GM12891 (cell line): Measurements from ENCODE around the gene TBCD.

Experiments used
- PAX5 ChIP-seq: IDR thresholded peaks from 2 replicates; pipeline ENCODE4 v1.6.1; 2011; ENCODE audit warnings: low read length, moderate library complexity, mild to moderate bottlenecking; ENCODE audit not compliant: insufficient read depth, severe bottlenecking
- POLR2A ChIP-seq: IDR thresholded peaks from 2 replicates; pipeline ENCODE4 v1.6.1; 2011; ENCODE audit warnings: low read depth, low read length, control low read depth
- POLR2AphosphoS5 ChIP-seq: IDR thresholded peaks from 2 replicates; pipeline ENCODE4 v1.6.1; 2011; ENCODE audit warnings: low read depth, low read length, control low read depth
- POU2F2 ChIP-seq: IDR thresholded peaks from 2 replicates; pipeline ENCODE4 v1.6.1; 2011; ENCODE audit warnings: low read depth, mild to moderate bottlenecking, control low read depth, low read length, moderate library complexity
- SPI1 ChIP-seq: IDR thresholded peaks from 2 replicates; pipeline ENCODE4 v1.6.1; 2011; ENCODE audit warnings: low read depth, low read length, control low read depth
- TAF1 ChIP-seq: IDR thresholded peaks from 2 replicates; pipeline ENCODE4 v1.6.1; 2011; ENCODE audit warnings: low read depth, low read length, control low read depth

DNA sequence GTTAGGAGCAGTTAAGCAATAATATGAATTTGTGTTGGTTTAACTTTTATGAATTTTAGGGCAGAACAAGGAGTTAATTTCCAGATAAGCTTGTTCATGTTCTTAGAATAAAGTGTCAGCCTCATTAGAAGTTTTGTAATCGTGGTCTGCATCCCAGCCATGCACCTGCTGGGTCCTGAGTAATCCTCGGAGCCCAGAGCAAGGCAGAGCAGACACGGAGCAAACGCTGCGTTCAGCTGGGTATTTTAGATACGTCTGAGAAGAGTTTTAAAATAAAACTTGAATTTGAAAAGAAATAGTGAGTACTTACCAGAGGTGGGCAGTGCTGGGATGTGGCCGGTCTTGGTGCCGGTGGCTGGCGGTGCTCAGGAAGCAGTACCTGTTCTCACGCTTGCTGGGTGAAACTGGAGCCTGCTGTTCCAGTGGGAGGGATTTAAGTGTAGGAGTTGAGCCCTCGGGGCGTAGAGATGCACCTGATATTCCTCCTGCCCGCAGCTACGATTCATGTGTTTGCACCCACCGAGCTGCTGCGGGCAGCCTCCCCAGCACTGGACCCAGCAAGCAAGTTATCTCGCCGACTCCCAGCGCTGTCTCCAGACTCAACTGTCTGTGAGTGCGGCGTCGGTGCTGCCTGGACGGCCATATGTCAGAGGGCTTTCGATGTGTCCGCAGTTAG lies 87.9 kb downstream of the TBCD start, which contains the start of gene ZNF750:
- TF ChIP-seq POU2F2: no peak
- no peak for TF ChIP-seq POLR2A
- TF ChIP-seq POLR2AphosphoS5: no peak
- TF ChIP-seq SPI1: no peak
- no peak for TF ChIP-seq TAF1
- TF ChIP-seq PAX5: no peak
